SIG-M5 (cell line): ENCODE measurements around the gene TEX14.

Experiments used
- DNase-seq: peaks from one replicate; lab custom pipeline; 2025; lab: John Stamatoyannopoulos, UW

Gene TEX14, protein sequence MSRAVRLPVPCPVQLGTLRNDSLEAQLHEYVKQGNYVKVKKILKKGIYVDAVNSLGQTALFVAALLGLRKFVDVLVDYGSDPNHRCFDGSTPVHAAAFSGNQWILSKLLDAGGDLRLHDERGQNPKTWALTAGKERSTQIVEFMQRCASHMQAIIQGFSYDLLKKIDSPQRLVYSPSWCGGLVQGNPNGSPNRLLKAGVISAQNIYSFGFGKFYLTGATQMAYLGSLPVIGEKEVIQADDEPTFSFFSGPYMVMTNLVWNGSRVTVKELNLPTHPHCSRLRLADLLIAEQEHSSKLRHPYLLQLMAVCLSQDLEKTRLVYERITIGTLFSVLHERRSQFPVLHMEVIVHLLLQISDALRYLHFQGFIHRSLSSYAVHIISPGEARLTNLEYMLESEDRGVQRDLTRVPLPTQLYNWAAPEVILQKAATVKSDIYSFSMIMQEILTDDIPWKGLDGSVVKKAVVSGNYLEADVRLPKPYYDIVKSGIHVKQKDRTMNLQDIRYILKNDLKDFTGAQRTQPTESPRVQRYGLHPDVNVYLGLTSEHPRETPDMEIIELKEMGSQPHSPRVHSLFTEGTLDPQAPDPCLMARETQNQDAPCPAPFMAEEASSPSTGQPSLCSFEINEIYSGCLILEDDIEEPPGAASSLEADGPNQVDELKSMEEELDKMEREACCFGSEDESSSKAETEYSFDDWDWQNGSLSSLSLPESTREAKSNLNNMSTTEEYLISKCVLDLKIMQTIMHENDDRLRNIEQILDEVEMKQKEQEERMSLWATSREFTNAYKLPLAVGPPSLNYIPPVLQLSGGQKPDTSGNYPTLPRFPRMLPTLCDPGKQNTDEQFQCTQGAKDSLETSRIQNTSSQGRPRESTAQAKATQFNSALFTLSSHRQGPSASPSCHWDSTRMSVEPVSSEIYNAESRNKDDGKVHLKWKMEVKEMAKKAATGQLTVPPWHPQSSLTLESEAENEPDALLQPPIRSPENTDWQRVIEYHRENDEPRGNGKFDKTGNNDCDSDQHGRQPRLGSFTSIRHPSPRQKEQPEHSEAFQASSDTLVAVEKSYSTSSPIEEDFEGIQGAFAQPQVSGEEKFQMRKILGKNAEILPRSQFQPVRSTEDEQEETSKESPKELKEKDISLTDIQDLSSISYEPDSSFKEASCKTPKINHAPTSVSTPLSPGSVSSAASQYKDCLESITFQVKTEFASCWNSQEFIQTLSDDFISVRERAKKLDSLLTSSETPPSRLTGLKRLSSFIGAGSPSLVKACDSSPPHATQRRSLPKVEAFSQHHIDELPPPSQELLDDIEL (N-terminal part only)

DNA sequence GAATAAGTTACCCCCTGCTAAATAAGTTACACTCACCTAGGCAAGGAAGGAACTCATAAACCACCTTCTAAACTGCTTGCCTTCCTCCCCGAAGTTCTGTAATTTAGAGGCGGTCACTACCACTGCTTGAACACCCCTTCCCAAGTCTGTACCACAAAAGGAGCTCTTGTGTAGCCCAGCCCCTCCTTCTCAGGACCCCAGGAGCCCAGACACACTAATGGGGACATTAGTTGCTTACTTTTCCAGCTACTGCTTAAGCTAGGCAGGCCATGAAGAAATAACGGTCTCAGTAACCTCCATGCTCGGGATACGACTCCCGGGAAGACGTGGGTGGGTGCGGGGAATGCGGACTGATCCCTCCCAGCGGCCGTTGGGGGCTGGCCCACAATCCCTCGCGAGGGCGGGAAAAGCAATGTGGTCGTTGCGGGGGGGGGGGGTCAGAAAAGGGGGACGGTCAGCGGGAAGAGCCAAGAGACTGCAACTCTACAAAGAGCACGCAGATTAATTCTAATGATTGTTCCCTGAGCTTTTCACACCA lies at the start of gene TEX14:
TSS of gene TEX14 (minus strand) at position 345 of the 538 bp plus-strand sequence. CDS start 40,044 bp downstream, outside the sequence.
- no peak for DNase-seq

DNA sequence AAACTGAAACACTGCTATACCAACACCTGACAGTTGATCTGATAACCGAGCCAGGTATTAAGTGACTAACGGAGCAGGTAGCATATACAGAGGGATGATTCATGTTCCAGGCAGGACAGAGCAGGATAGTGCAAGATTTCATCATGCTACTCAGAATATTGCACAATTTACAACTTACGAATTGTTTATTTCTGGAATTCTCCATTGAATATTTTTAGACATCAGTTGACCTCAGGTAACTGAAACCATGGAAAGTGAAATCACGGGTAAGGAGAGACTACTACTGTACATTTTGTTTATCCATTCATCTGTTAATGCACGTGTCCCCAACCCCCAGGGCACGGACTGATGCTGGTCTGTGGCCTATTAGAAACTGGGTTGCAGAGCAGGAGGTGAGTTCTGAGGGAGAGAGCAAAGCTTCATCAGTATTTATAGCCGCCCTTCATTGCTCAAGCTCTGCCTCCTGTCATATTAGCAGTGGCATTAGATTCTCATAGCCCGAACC lies 49.3 kb upstream of the TEX14 start:
- no peak for DNase-seq

DNA sequence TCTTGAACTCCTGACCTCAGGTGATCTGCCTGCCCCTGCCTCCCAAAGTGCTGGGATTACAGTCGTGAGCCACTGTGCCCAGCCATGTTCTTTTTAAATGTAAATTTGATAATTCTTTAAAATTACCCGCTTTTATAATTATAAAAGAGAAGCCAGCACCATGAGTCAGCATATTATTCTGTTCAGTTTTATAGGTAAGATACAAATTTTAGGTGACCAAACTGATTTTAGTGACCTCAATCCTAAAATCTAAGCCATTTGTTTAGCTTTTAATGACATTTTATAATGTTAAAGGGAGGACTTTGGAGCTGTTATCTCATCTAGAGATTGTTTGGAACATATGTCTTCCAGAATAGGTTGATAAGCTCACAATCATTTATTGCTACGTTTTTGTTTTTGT lies 43.0 kb upstream of the TEX14 start:
- DNase-seq = no peak

DNA sequence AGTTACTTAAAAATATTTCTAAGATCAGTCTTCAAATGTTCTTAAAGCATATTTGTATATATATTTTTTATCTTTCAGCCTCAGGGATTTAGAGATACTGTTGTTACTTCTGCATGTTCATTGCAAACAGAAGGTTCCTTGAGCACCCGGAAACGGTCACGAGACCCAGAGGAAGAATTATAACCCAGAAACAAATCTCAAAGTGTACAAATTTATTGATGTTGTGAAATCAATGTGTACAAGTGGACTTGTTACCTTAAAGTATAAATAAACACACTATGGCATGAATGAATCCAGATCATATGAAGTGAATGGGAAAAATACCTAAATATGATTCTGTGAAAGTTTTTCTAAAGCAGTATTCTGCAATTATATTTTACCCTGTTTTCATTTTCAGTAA lies 42.2 kb upstream of the TEX14 start:
- DNase-seq = no peak

DNA sequence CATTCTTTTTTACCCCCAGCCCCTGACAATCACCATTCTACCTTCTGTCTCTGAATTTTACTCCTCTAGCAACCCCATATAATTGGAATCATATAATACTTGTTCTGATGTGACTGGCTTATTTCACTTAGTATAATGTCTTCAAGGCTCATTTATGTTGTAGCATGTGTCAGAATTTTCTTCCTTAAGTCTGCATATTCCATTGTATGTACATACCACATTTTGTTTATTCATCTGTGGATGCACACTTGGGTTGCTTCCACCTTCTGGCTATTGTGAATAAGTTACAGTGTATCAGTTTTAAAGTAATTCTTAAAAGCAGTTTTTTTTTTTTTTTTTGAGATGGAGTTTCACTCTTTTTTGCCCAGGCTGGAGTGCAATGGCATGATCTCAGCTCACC lies 39.1 kb upstream of the TEX14 start:
- no peak for DNase-seq

DNA sequence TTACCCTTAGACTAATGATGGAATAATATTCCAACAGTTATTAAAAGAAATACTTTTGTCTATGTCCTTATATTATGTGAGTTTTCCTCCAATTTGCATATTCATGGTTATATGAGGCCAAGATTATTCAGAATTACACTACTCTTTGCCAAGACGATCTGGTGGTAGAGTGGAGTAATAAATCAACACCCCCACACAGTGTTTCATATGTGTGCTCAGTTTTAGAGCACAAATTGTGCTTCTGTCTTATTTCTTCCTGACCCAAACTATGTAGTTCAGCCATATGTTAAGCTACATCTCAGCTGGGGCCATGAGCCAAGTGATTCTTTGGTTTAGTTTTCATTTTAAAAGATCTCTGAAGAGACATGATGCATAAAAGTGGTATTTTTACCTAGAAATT lies 37.0 kb upstream of the TEX14 start:
- no peak for DNase-seq

DNA sequence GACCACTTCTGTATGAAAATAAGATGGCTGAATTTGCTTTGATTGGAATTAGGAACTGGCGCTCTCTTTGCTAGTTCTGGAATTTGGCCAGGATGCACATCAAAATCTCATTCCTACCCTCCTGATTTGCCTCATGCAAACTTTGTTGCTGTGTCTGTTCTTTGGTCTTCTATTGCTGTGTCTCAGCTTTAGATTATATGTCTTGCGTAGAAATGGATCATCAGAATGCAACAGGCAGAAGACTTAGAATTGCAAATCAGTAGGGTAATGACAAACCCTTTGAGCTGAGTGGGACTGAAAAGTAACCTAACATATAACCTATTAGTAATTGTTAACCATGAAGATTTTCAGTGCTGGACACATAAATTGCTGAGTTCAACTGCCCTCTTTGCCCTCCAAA lies 30.9 kb upstream of the TEX14 start:
- no peak for DNase-seq

DNA sequence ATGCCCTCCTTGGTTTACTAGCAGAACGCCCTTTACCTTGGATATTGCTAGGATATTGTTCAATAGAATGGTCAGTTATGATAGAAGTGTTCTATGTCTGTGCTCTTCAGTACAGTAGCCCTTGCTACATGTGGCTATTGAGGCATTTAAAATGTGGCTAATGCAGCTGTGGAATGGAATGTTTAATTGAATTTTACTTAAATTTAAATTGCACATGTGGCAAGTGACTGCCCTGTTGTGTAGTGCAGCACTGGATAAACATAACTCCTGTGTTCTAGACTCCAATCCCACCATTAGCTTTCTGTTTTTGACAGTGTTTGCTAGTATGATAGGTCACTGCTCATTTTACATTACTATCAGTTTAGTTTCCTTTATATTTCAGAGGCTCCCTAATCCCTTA lies 30.4 kb upstream of the TEX14 start:
- no peak for DNase-seq

DNA sequence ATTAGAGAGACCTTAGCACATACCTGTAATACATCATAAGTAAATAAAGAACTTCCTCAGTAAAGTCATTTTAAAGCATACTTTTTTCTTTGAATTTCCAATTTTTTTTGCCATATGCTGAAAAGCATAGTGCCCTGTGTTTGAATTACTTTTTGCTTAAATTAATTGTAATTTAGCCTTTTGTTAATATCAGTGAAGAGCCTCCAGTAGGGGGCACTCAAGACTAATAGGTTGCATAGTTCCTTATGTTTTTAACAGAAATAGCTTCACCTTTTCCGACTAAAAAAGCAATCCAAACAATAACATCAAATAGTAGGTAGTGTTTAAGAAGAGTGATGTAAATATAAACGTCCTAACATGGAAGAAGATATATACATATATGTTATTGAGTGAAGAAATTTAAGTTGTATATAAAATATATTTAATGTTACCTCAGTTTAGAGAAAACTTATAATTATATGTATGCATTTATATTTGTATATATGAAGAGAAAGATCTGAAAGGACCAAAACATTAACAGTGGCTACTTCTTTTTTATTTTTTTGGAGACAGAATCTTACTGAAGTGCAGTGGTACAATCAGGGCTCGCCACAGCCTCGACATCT lies 19.2 kb upstream of the TEX14 start:
- no peak for DNase-seq

DNA sequence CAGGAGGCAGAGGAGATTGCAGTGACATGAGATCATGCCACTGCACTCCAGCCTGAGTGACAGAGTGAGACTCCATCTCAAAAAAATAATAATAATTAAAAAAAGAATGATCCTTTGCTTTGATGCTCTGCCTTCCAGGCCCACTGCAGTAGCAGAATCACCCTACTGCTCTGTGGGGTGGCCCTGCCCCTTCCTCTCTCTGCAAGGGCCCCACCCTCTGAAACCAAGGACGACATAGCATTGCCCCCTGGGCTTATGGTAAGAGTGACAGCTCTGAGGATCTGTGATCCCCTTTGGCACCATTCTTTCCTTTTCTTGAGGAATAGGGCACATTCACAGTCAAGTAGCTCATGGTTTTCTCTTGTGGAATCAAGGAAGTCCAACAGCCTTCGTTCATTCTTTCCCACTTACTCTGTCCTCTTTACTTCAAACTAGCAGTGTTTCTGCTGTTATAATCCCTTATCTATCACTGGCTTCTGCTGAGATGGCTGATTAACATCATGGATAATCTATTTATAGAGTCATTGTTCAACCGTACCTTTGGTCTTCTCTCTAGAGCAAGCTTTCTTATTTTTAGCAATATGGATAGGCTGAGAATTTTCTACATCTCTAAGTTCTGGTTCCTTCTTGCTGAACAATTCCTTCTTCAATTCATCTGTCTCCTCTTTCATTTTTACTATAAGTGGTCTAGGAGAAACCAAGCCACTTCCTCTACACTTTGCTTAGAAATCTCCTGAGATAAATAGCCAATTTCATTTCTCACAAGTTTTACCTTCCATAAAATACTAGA lies 14.7 kb upstream of the TEX14 start:
- no peak for DNase-seq

DNA sequence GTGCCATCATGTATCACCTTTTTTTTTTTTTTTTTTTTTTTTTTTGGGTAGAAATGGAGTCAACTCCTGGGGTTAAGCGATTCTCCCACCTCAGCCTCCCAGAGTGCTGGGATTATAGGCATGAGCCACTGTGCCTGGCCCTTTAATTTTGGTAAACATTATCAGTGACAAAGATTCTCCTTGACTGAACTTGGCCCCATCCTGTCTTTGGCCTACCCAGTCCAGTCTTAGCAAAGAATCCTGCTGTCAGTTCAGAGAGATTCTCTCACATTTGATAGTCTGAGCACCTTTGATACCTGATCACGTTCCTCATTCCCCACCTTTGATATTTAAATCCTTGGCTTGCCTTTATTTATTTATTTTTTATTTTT lies 12.1 kb upstream of the TEX14 start:
- DNase-seq = no peak

DNA sequence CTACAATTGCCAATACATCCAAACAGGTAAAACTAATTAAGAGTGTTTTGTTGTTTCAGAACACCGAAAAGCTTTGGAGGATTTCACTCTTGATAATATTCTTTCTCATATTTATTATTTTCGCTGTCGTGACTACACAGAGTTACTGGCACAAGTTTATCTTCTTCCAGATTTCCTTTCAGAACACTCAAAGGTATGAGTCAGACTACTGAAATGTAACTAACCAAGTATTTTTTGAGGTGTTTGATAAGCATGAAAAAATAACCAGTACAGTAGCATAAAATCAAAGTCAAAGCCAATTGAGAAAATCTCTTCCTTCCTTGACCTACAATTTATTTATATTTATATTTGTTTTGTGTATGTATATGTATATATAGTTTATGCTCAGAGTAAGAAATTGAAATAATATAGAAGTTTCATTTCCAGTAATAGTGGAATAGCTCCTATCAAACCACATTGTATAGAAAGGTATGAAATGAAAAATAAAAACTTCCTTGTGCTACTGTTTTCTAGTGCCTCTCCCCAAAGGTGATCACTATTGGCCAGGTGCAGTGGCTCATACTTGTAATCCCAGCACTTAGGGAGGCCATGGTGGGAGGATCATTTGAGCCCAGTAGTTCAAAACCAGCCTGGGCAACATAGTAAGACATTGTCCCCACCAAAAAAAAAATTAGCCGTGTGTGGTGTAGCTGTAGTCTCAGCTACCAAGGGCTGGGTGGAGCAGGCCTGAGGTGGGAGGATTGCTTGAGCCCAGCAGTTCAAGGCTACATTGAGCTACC lies 11.5 kb upstream of the TEX14 start:
- DNase-seq = no peak

DNA sequence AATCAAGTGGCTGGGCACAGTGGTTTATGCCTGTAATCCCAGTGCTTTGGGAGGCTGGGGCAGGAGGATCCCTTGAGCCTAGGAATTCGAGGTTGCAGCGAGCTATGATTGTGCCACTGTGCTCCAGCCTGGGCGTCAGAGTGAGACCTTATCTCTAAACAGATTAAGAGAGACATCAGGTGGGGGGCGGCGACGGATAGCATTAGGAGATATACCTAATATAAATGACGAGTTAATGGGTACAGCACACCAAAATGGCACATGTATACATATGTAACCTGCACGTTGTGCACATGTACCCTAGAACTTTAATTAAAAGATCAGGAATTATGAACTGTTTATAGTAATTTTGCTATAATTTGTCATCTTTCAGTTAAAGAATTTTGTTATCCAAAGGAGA lies 10.9 kb upstream of the TEX14 start:
- DNase-seq = no peak

DNA sequence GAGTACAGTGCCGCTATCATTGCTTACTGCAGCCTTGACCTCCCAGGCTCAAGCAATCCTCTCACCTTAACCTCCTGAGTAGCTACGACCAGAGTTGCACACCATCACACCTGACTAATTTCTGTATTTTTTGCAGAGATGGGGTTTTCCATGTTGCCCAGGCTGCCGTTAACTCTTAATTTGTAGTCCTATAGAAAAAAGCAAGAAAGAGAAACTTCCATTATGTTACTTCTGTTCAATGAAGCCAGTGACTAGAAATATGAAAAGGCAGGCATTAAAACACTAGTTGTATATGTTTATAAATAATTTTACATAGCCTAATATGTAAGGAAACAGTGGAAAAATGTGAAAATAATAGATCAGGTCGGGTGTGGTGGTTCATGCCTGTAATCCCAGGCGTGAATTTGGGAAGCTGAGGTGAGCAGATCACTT lies 10.2 kb upstream of the TEX14 start:
- DNase-seq = no peak

DNA sequence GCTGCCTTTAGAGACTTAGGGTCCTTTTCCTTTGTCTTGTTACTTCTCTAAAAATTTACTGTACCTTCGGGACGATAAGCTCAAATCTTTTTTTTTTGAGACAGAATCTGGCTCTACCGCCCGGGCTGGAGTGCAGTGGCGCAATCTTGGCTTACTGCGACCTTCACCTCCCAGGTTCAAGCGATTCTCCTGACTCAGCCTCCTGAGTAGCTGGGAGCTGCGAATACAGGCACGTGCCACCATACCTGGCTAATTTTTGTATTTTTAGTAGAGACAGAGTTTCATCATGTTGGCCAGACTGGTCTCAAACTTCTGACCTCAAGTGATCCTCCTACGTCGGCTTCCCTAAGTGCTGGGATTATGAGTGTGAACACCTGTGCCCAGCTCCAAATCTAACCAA lies 7.9 kb upstream of the TEX14 start:
- no peak for DNase-seq

DNA sequence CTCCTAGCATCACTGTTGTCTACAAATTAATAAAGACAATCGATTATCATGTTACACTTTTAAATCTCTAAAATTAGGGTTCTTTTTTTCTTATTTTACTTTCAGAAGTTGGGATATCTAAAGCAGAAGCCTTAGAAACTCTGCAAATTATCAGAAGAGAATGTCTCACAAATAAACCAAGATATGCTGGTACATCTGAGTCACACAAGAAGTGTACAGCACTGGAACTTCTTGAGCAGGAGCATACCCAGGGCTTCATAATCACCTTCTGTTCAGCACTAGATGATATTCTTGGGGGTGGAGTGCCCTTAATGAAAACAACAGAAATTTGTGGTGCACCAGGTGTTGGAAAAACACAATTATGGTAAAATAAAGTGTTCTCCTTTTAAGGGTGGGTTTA lies 3.0 kb upstream of the TEX14 start:
- DNase-seq = no peak

DNA sequence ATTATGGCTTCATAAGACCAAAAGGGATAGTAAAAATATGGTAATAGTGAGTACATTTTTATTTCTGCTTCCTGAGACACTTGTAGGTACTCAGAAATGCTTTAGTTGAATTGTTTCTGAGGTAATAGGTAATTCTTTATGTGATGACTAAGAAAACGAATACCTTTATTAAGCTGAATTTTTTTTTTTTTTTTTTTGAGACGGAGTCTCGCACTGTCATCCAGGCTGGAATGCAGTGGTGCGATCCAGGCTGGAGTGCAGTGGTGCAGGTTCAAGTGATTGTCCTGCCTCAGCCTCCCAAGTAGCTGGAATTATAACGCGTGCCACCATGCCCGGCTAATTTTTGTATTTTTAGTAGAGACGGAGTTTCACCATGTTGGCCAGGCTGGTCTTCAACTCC lies 2.5 kb upstream of the TEX14 start:
- no peak for DNase-seq

DNA sequence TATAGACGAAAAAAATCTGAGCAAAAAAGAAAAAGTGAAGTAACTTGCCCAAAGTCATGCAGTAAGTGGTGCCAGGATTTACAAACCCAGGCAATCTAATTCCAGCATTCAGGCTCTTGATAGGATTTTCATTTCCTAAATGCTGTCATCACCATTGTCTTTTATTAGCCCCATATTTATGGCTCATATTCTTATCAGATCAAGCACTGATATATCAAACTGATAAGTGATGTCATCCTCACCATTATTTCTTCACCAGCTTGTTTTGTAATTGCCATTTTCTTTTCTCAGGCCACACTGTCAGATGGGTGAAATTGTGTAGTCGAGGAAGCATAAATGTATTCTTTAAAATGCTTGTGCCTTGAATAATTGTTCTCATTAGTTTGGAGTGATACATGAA lies 1.9 kb upstream of the TEX14 start:
- DNase-seq = no peak

DNA sequence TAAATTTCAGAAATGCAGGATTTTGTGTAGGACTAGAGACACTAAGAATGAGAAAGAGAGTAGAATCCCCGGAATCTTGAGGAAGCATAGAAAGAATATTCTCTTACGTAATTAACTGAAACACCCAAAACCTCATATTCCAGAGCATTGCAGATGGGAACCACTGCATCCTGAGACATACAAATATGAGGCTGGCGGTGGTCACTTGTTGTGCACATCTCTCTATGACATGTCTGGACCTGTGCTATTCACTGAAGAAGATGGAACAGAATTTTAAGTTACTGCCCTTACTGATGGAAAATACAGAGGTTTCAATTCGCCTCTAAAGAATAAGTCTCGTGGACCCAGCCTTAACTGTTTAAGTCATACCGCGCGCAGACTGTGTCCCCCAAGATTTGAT lies 1.4 kb upstream of the TEX14 start:
- DNase-seq = no peak
